Measurements from ENCODE around the gene SETD2.

Gene SETD2

DNA sequence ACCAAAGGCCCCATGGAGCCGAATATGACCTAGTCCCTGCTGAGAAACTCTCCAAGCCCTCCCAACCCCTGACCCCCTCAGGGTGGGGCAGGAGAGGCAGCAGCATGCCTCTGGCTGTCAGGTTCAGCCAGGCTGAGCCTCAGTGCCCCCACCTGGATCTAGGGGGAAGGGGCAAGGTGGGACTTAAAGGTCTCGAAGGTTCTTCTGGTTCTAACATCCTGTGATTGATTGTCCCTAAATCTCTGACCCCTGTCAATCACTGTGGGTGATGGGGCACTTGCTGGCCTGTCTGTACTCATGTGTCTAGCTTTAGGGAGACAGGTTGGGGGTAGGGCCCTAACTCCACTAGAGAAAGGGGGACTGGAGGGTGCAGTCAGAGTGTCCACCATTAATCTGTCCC lies 170.6 kb downstream of the SETD2 start:
- TF ChIP-seq, protein P1, sequence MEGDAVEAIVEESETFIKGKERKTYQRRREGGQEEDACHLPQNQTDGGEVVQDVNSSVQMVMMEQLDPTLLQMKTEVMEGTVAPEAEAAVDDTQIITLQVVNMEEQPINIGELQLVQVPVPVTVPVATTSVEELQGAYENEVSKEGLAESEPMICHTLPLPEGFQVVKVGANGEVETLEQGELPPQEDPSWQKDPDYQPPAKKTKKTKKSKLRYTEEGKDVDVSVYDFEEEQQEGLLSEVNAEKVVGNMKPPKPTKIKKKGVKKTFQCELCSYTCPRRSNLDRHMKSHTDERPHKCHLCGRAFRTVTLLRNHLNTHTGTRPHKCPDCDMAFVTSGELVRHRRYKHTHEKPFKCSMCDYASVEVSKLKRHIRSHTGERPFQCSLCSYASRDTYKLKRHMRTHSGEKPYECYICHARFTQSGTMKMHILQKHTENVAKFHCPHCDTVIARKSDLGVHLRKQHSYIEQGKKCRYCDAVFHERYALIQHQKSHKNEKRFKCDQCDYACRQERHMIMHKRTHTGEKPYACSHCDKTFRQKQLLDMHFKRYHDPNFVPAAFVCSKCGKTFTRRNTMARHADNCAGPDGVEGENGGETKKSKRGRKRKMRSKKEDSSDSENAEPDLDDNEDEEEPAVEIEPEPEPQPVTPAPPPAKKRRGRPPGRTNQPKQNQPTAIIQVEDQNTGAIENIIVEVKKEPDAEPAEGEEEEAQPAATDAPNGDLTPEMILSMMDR (IDR thresholded peaks at IDR 0.05; ENCODE audit: low read depth, low read length, missing control alignments) = no peak
- no peak overlapping the region for H3K4me3 ChIP-seq (ENCODE audit: low read depth, low read length)
- DNase-seq (ENCODE audit: low read depth) = no peak

DNA sequence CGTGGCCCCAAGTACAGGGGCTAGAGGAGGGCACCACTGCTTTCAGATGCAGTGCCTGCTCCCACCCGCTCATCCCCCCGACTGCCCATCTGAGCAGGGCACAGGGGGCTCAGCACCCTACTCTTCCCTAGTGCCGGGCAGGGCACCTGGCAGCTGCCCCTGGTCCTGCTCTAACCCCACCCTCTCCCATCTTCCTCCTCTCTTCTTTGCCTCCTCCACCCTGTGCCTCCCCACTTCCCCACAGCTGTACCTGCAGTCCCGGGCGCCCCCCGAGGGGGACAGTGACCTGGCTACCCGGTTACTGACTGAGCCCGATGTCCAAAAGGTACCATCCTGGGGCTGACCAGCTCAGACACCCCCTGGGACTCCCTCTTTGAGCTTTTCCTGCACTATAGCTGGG lies 171.7 kb downstream of the SETD2 start:
- TF ChIP-seq, protein P1 (IDR thresholded peaks at IDR 0.05; ENCODE audit: low read depth, low read length, missing control alignments) = no peak

DNA sequence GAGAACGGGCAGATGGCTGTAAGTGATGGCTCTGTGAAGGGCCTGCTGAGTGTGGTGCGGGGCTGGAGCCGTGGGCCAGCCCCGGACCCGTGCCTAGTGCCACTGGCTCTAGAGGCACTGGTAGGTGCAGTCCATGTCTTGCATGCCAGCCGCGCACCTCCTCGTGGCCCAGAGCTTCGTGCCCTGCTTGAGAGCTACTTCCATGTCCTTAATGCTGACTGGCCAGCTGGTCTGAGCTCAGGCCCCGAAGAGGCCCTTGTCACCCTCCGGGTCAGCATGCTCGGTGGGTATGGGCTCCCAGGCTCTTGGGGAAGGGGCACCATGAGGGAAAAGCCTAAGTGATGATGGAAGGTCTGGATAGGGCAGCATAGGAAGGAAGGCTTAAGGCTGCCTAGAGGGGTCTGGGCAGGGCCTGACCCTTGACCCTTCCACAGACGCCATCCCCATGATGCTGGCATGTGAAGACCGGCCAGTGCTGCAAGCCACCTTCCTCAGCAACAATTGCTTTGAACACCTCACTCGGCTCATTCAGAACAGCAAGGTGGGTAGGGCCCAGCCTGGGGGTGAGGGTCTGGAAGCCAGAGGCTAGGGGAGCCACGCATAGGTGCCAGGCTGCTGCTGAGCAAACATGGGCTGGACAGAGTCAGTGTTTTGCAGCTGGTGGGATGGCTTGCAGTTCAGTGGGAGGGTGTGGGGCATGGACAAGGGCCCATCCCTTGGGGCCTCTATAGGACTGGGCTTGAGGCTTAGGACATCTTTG lies 172.3 kb downstream of the SETD2 start:
- no peak overlapping the region for H3K4me3 ChIP-seq (ENCODE audit: low read depth, low read length)
- DNase-seq (ENCODE audit: low read depth) = no peak
- TF ChIP-seq, protein P1 (IDR thresholded peaks at IDR 0.05; ENCODE audit: low read depth, low read length, missing control alignments) = no peak

More for the DNA sequence above, 171.7 kb downstream of the SETD2 start:
- H3K4me3 ChIP-seq (ENCODE audit: low read depth, low read length) = no peak overlapping the region
- DNase-seq (ENCODE audit: low read depth) = no peak

DNA sequence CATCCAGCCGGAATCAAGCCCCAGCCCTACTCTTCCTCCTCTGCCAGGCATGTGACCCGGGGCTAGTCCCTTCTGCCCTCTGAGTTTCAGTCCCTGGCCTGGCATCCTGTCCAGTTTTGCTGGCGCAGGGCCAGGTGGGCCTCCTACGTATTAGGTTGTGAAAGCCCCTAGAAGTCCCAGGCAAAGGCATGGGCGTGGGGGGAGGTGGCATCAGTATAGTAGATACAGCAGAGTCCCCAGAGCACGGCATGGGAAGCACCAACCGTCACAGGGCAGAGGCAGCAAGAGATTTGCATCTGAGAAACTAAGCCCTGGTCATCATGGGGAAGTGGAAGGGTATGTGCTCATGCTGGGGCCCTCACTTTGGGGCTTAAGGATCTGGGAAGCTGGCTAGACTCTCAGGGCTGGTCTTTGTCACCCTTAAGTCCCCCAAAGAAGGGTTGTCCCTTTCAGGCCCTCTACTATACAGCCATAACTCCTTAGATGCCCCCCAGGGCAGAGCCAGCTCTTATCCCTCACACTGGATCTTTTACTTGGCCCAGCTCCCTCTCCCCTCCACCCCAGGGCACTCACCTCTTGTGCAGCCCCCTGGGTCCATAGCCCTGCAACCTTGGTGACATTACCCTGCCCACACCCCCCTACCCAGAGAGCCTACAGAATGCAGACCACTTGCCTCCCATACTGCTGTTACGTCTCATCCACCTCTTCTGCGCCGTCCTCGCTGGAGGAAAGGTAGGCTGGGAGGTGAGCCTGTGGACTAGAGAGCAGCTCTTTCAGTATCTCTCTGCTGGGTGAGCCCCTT lies 173.1 kb downstream of the SETD2 start:
- H3K4me3 ChIP-seq (ENCODE audit: low read depth, low read length) = no peak overlapping the region
- TF ChIP-seq, protein P1 (IDR thresholded peaks at IDR 0.05; ENCODE audit: low read depth, low read length, missing control alignments) = no peak
- no peak for DNase-seq (ENCODE audit: low read depth)

DNA sequence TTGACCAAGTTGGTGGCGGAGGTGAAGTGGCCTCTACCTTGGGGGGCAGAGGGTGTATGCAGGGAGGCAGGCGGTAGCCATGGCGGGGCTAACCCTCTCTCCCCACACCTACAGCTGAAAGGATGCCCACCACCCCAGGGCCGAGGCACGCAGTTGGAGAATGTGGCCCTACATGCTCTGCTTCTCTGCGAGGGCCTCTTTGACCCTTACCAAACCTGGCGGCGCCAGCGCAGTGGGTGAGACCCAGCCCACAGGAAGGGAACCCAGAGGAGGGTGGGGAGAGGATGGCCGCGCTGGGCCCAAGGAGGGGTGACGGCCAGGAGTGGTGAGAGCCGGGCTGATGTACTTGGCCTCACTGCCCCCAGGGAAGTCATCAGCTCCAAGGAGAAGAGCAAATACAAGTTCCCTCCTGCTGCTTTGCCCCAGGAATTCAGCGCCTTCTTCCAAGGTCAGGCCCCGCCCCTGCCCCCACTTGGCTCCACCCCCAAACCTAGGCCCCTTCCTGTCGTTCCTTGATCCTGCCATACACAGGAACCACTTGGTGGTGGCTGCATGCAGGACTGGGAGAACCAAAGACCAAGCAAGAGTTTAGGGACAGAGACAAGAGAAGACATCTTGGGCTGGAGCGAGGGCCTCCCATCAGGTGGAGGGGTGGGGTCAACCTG lies 174.6 kb downstream of the SETD2 start:
- H3K4me3 ChIP-seq (ENCODE audit: low read depth, low read length) = no peak overlapping the region
- TF ChIP-seq, protein P1 (IDR thresholded peaks at IDR 0.05; ENCODE audit: low read depth, low read length, missing control alignments) = no peak
- DNase-seq (ENCODE audit: low read depth) = no peak

DNA sequence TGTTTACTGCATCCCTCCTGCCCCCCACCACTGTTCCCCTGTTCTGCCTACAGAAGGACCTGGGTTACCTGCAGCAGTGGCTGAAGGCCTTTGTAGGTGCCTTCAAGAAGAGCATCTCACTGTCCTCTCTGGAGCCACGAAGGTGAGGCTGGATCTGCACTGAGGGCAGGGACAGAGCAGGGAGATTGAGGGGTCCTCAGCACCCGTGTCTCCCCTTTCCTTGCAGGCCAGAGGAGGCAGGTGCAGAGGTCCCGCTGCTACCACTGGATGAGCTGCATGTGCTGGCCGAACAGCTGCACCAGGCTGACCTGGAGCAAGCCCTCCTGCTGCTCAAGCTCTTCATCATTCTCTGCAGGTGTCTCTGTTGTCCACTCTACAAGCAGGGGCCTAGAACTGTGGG lies 175.3 kb downstream of the SETD2 start:
- H3K4me3 ChIP-seq (ENCODE audit: low read depth, low read length) = no peak overlapping the region
- TF ChIP-seq, protein P1 (IDR thresholded peaks at IDR 0.05; ENCODE audit: low read depth, low read length, missing control alignments) = no peak
- DNase-seq (ENCODE audit: low read depth) = no peak

Data from GM12864 (cell line).